ENCODE data around the gene SUPT7L.

SUPT7L gene

DNA sequence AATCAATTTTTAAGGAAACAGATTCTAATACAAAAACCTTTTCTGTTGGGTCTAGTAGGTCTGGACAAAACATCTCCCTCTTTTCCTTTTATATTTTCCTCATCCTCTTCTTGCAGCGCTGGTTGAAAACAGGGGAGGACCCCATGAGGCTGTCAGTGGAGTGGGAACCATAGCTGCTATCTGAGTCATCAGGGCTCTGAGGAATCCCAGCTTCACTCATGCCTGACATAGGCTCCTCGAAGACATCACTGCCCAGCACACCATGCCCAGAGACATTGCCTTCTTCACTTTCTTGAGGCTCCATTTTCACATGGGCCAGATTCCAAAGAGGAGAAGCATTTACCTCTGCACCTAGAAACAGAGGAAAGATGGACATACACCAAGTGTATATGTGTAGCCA lies 10.0 kb downstream of the SUPT7L start:
- no peaks in the 10 kb centered on the region for H3K9me3 ChIP-seq (ENCODE audit: low read depth, low read length)
- TF ChIP-seq FOXP2 (optimal IDR thresholded peaks at IDR 0.05; ENCODE audit: control extremely low read depth, extremely low read length, insufficient read depth) (no peak), POLR2AphosphoS5 (IDR thresholded peaks at IDR 0.05; ENCODE audit: borderline replicate concordance, low read depth, low read length) (no peak), EZH2 (IDR thresholded peaks at IDR 0.05) (no peak)
- no peak for DNase-seq (ENCODE audit: low read depth, low spot score)
- peaks cover 82% of the 10 kb centered on the region for H3K36me3 ChIP-seq (ENCODE audit: insufficient read depth, low read length)
- H3K4me3 ChIP-seq: no peak overlapping the region
- no peak overlapping the region for H3K27ac ChIP-seq
- no peak overlapping the region for H3K9ac ChIP-seq (ENCODE audit: insufficient read length)

DNA sequence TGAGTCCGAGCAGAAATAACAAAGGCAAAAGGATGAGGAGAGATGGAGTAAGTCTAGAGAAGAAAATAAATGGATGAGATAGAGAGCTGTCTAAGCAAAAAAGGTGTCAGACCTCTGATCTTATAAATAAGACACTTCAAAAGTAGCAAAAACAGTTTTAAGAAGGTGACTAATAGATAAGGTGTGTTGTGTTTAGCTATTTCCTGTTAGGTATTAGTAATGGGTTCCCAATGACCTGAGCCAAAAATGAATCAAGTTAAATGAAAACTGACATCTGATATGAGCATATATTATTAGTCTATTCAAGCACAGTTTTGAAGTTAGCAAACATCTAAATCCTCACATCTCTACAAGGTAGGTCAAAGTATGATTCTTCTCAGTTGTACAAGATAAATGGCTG lies 10.6 kb downstream of the SUPT7L start:
- TF ChIP-seq FOXP2 (optimal IDR thresholded peaks at IDR 0.05; ENCODE audit: control extremely low read depth, extremely low read length, insufficient read depth) (no peak), POLR2AphosphoS5 (IDR thresholded peaks at IDR 0.05; ENCODE audit: borderline replicate concordance, low read depth, low read length) (no peak), EZH2 (IDR thresholded peaks at IDR 0.05) (no peak)
- no peak for DNase-seq (ENCODE audit: low read depth, low spot score)
- Histone ChIP-seq H3K9ac (ENCODE audit: insufficient read length) (no peak overlapping the region), H3K9me3 (ENCODE audit: low read depth, low read length) (no peaks in the 10 kb centered on the region), H3K27ac (no peak overlapping the region), H3K4me3 (no peak overlapping the region), H3K36me3 (ENCODE audit: insufficient read depth, low read length) (peaks cover 86% of the 10 kb centered on the region)

DNA sequence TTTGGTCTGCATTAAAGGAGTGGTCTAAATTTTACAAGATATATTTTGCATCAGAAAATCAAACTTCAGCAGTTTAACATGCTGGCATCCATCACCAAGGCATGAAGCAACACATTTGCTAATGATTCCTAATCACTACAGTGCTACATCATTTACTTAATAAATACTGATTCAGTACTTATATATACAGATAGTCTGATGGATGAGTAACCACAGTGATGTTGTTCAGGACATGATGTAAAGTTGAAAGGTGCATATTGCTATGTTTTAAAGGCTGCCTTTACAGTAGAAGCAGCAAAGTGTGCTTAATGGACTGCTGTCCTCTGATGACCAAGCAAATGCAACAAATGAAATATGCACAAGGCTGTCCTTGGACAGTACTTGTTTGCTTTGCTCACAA lies 11.1 kb downstream of the SUPT7L start:
- Histone ChIP-seq H3K9me3 (ENCODE audit: low read depth, low read length) (no peaks in the 10 kb centered on the region), H3K4me3 (no peak overlapping the region), H3K27ac (no peak overlapping the region), H3K9ac (ENCODE audit: insufficient read length) (no peak overlapping the region), H3K36me3 (ENCODE audit: insufficient read depth, low read length) (peaks cover 86% of the 10 kb centered on the region)
- no peak for DNase-seq (ENCODE audit: low read depth, low spot score)
- no peak for TF ChIP-seq FOXP2 (optimal IDR thresholded peaks at IDR 0.05; ENCODE audit: control extremely low read depth, extremely low read length, insufficient read depth)
- TF ChIP-seq EZH2 (IDR thresholded peaks at IDR 0.05): no peak
- TF ChIP-seq POLR2AphosphoS5 (IDR thresholded peaks at IDR 0.05; ENCODE audit: borderline replicate concordance, low read depth, low read length): no peak

DNA sequence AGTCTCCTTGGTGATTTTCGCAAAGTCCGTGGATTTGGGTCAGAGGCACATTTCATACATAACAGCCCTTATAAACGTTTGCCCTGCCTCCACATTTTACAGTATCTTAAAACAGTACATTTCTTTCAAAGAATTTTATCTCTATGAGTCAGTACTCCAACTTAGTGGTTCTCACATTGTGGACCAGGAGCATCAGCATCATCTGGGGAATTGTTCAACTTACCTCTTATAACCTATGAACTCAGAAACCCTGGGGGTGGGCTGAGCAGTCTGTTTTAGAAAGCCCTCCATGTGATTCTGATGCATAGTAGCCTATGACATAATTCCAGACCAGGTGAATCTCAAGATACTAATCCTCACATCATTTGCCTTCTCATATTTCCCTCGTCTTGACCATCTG lies 12.4 kb downstream of the SUPT7L start:
- TF ChIP-seq EZH2 (IDR thresholded peaks at IDR 0.05) (no peak), FOXP2 (optimal IDR thresholded peaks at IDR 0.05; ENCODE audit: control extremely low read depth, extremely low read length, insufficient read depth) (no peak), POLR2AphosphoS5 (IDR thresholded peaks at IDR 0.05; ENCODE audit: borderline replicate concordance, low read depth, low read length) (no peak)

DNA sequence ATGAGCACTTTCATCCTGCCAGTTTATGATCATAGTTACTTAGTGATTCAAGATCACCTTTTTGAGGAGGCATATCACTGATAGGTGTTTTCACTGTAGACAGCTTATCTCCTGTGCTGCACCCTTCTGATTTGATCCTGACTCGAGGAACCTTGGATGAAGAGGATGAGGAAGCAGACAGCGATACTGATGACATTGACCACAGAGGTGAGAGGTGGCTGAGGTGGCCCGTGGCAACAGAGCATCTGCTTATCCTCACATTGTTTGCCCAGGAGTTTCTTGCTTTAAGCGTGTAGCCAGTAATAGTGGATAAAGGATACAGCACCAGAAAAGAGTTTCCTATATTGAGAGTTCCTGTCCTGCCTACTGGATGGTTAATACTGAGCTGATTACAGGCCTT lies 15.7 kb downstream of the SUPT7L start:
- Histone ChIP-seq H3K9me3 (ENCODE audit: low read depth, low read length) (no peaks in the 10 kb centered on the region), H3K4me3 (no peak overlapping the region), H3K9ac (ENCODE audit: insufficient read length) (no peak overlapping the region), H3K36me3 (ENCODE audit: insufficient read depth, low read length) (peaks cover 66% of the 10 kb centered on the region), H3K27ac (no peak overlapping the region)
- TF ChIP-seq POLR2AphosphoS5 (IDR thresholded peaks at IDR 0.05; ENCODE audit: borderline replicate concordance, low read depth, low read length) (no peak), FOXP2 (optimal IDR thresholded peaks at IDR 0.05; ENCODE audit: control extremely low read depth, extremely low read length, insufficient read depth) (no peak), EZH2 (IDR thresholded peaks at IDR 0.05) (no peak)
- no peak for DNase-seq (ENCODE audit: low read depth, low spot score)

More for the DNA sequence above, 12.4 kb downstream of the SUPT7L start:
- DNase-seq (ENCODE audit: low read depth, low spot score): no peak
- no peak overlapping the region for H3K9ac ChIP-seq (ENCODE audit: insufficient read length)
- H3K9me3 ChIP-seq (ENCODE audit: low read depth, low read length): no peaks in the 10 kb centered on the region
- H3K36me3 ChIP-seq (ENCODE audit: insufficient read depth, low read length): peaks cover 78% of the 10 kb centered on the region
- no peak overlapping the region for H3K27ac ChIP-seq
- H3K4me3 ChIP-seq: no peak overlapping the region

DNA sequence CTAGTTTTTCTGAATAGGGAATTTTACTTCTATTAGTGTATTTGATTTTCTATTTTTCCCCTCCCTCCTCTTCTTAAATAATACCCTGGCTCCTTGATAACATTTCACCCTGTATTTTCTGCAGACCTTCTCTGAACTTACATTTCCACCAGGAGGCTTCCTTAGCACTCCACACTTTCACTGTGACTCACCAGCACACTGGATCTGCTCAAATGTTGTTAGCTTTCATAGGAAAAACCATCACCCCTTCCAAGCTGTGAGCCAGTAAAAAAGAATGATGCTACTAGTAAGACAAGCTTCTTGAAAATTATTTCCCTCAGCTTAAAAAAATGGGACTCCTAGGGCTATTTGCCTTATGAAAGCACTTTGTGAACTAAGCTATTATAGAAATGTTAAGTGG lies 16.1 kb downstream of the SUPT7L start:
- Histone ChIP-seq H3K27ac (no peak overlapping the region), H3K4me3 (no peak overlapping the region), H3K36me3 (ENCODE audit: insufficient read depth, low read length) (peaks cover 62% of the 10 kb centered on the region), H3K9me3 (ENCODE audit: low read depth, low read length) (no peaks in the 10 kb centered on the region), H3K9ac (ENCODE audit: insufficient read length) (no peak overlapping the region)
- TF ChIP-seq EZH2 (IDR thresholded peaks at IDR 0.05) (no peak), FOXP2 (optimal IDR thresholded peaks at IDR 0.05; ENCODE audit: control extremely low read depth, extremely low read length, insufficient read depth) (no peak), POLR2AphosphoS5 (IDR thresholded peaks at IDR 0.05; ENCODE audit: borderline replicate concordance, low read depth, low read length) (no peak)
- no peak for DNase-seq (ENCODE audit: low read depth, low spot score)

DNA sequence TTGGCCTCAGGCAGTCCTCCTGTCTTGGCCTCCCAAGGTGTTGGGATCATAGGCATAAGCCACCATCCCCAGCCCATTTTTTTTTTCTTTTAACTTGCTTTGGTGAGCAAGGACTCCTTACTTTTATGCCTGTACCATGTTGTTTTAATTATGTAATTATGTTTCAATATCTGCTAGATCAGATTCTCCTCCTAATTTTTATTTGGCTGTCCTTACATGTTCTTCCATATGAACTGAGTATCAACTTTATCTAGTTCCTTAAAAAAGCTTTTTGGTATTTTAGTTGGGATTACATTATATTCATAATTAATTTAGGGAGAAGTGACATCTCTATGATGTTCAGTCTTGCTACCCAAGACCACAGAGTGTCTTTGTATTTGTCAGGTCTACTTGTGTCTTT lies 18.2 kb downstream of the SUPT7L start:
- no peak for TF ChIP-seq POLR2AphosphoS5 (IDR thresholded peaks at IDR 0.05; ENCODE audit: borderline replicate concordance, low read depth, low read length)
- TF ChIP-seq EZH2 (IDR thresholded peaks at IDR 0.05): no peak
- TF ChIP-seq FOXP2 (optimal IDR thresholded peaks at IDR 0.05; ENCODE audit: control extremely low read depth, extremely low read length, insufficient read depth): no peak
- DNase-seq (ENCODE audit: low read depth, low spot score): no peak
- Histone ChIP-seq H3K36me3 (ENCODE audit: insufficient read depth, low read length) (peaks cover 63% of the 10 kb centered on the region), H3K9me3 (ENCODE audit: low read depth, low read length) (no peaks in the 10 kb centered on the region), H3K9ac (ENCODE audit: insufficient read length) (no peak overlapping the region), H3K27ac (no peak overlapping the region), H3K4me3 (no peak overlapping the region)

DNA sequence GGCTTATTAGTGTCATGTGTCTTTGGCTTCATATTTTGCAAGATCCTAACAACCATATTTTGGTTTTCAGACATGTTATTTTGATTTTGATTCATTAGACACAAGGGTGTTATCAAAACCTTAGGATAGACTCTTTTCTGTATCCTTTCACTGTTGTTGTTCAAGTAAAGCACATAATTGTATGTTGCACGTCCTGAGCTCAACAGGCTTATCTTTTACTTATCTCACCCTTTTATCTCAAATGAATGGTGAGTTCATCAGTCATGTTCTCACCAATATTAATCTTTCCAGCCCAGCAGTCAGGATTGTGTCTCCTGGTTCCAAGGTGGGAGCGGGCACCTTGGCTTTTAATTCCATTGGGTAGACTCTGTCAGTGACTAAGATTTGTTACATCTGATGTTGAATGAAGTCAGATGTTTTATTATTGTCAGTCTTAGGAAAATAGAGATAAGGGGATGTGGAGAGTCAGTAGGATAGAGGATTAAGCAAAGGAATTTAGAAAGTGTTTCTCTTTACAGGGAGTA lies 22.6 kb downstream of the SUPT7L start:
- TF ChIP-seq EZH2 (IDR thresholded peaks at IDR 0.05) (no peak), POLR2AphosphoS5 (IDR thresholded peaks at IDR 0.05; ENCODE audit: borderline replicate concordance, low read depth, low read length) (no peak), FOXP2 (optimal IDR thresholded peaks at IDR 0.05; ENCODE audit: control extremely low read depth, extremely low read length, insufficient read depth) (no peak)
- no peak overlapping the region for H3K9ac ChIP-seq (ENCODE audit: insufficient read length)
- no peak for DNase-seq (ENCODE audit: low read depth, low spot score)

DNA sequence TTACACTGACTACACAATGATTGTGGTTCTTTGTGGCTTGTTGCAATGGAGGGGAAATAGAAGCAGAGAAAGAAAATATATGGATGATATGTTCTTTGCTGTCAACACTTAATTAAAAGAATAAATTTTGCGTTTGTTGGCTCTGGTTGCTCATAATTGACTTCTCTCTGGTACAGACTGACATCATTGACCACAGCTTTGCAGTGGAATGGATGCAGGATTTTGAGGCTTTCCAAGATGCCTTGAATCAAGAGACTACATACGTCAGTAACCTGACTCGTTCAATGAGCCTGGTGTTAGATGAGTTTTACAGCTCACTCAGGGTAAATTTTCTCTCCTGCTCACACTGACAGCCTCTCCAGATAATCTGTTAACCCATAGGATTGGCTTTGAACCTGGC lies 24.7 kb downstream of the SUPT7L start:
- Histone ChIP-seq H3K9me3 (ENCODE audit: low read depth, low read length) (no peaks in the 10 kb centered on the region), H3K9ac (ENCODE audit: insufficient read length) (no peak overlapping the region)
- TF ChIP-seq EZH2 (IDR thresholded peaks at IDR 0.05): no peak
- TF ChIP-seq FOXP2 (optimal IDR thresholded peaks at IDR 0.05; ENCODE audit: control extremely low read depth, extremely low read length, insufficient read depth): no peak
- no peak for TF ChIP-seq POLR2AphosphoS5 (IDR thresholded peaks at IDR 0.05; ENCODE audit: borderline replicate concordance, low read depth, low read length)

More for the DNA sequence above, 22.6 kb downstream of the SUPT7L start:
- Histone ChIP-seq H3K4me3 (no peak overlapping the region), H3K9me3 (ENCODE audit: low read depth, low read length) (no peaks in the 10 kb centered on the region), H3K27ac (no peak overlapping the region), H3K36me3 (ENCODE audit: insufficient read depth, low read length) (peaks cover 65% of the 10 kb centered on the region)

More for the DNA sequence above, 24.7 kb downstream of the SUPT7L start:
- H3K36me3 ChIP-seq (ENCODE audit: insufficient read depth, low read length): peaks cover 71% of the 10 kb centered on the region
- no peak overlapping the region for H3K27ac ChIP-seq
- no peak for DNase-seq (ENCODE audit: low read depth, low spot score)
- no peak overlapping the region for H3K4me3 ChIP-seq

All from SK-N-MC (cell line).